Colonic mucosa (tissue), 4 donors: ENCODE measurements around the gene CHAMP1. TPM values are rescaled to one million over a fixed set of nuclear protein-coding genes. Genes with fewer than 3 reads are reported as not detected.
A peak's percentile ranks its signal among the peaks of the same experiment; 100 is the strongest.
"Not testable (repeated sequence)": the region's sequence is repeated elsewhere in the genome, so short reads cannot be mapped to it uniquely, and the experiment has no call there.

Experiments used
- DNase-seq: peaks from one replicate; pipeline ENCODE4 v3.0.0-alpha.2; 2020
- H3K27ac ChIP-seq: fragments of 200-600 bp; one replicate; pipeline ENCODE4 v1.8.0; 2021
- H3K27me3 ChIP-seq: fragments of 200-600 bp; one replicate; pipeline ENCODE4 v1.8.0; 2021
- H3K36me3 ChIP-seq: fragments of 200-600 bp; one replicate; pipeline ENCODE4 v1.8.0; 2021
- H3K4me1 ChIP-seq: fragments of 200-600 bp; one replicate; pipeline ENCODE4 v1.8.0; 2021; ENCODE audit warnings: mild to moderate bottlenecking
- H3K4me3 ChIP-seq: fragments of 200-600 bp; one replicate; pipeline ENCODE4 v1.8.0; 2021
- H3K9ac ChIP-seq, 2 donors: one replicate each; pipeline ENCODE4 v1.7.0; 2013; ENCODE audit warnings: control low read depth in 2 of 2, low read depth in 2 of 2, low read length in 2 of 2
- H3K9me3 ChIP-seq: fragments of 200-600 bp; one replicate; pipeline ENCODE4 v1.8.0; 2021
- CTCF ChIP-seq: fragments of 200-600 bp; IDR thresholded peaks from one replicate; pipeline ENCODE4 v1.8.0; 2022; ENCODE audit warnings: antibody characterized with exemption, mild to moderate bottlenecking
- intact Hi-C: fragments of 100-400 bp; cut with DNase I; formaldehyde crosslinking; loops from one replicate; pipeline ENCODE4 v1.14.1; 2022
- microRNA-seq: library from miRNA; unstranded; fragments of <30 nt; microRNA quantifications from one replicate; pipeline ENCODE4, GENCODE V29; 2019
- total RNA-seq, 2 donors: library from RNA; stranded (reverse); fragmentation: NEBNext Ultra II Directional in 1 of 2; extraction: Animal tissue kit (Norgen Biotek cat#: 25700) in 1 of 2; gene quantifications; one replicate each; pipeline ENCODE4 v1.2.1, GENCODE V29; 2021
- donor health status: healthy.
- donor health status: DM: no; HTN: no; CAD: no.
- donor health status: DM: no; HTN: no; CAD: no.

CHAMP1 gene
- total RNA-seq, 2 donors from 2014 or later = 13.1 to 19.2 TPM

- Histone ChIP-seq H3K9ac (no peak overlapping the region), H3K27me3 (no peaks in the 10 kb centered on the region), H3K27ac (no peak overlapping the region), H3K4me1 (peaks cover 3% of the 10 kb centered on the region), H3K9me3 (no peaks in the 10 kb centered on the region), H3K36me3 (no peaks in the 10 kb centered on the region), H3K4me3 (no peak overlapping the region)
- no peak for TF ChIP-seq CTCF
- intact Hi-C loops = no loop called here
- no peak for DNase-seq
These were observed 24.7 kb downstream of the CHAMP1 start for GRCh38 chr13:114338959-114339358.

- peak; percentile 34 for DNase-seq
These were observed 25.7 kb downstream of the CHAMP1 start for GRCh38 chr13:114339857-114340534.

GRCh38 chr13:114341003-114341777 lies 26.9 kb downstream of the CHAMP1 start:
- no peaks in the 10 kb centered on the region for H3K9me3 ChIP-seq
- no peaks in the 10 kb centered on the region for H3K27me3 ChIP-seq
- TF ChIP-seq CTCF = no peak
- H3K4me1 ChIP-seq = no peaks in the 10 kb centered on the region
- no peak overlapping the region for H3K9ac ChIP-seq
- no peaks in the 10 kb centered on the region for H3K36me3 ChIP-seq
- no peak for DNase-seq
- H3K4me3 ChIP-seq = no peak overlapping the region
- no peak overlapping the region for H3K27ac ChIP-seq
- intact Hi-C loops = no loop called here

More at GRCh38 chr13:114339857-114340534, 25.7 kb downstream of the CHAMP1 start:
- no peak overlapping the region for H3K9ac ChIP-seq
- no peaks in the 10 kb centered on the region for H3K9me3 ChIP-seq
- H3K4me3 ChIP-seq = no peak overlapping the region
- intact Hi-C loops = no loop called here
- TF ChIP-seq CTCF = peak; percentile 68
- H3K4me1 ChIP-seq = no peaks in the 10 kb centered on the region
- no peak overlapping the region for H3K27ac ChIP-seq
- H3K36me3 ChIP-seq = no peaks in the 10 kb centered on the region
- H3K27me3 ChIP-seq = no peaks in the 10 kb centered on the region

GRCh38 chr13:114347256-114347655 lies 33.0 kb downstream of the CHAMP1 start:
- H3K9me3 ChIP-seq, H3K36me3 ChIP-seq, intact Hi-C loops, DNase-seq, H3K4me1 ChIP-seq, H3K9ac ChIP-seq, H3K27me3 ChIP-seq, H3K4me3 ChIP-seq, H3K27ac ChIP-seq: not testable (repeated sequence)

GRCh38 chr13:114352763-114353162 lies 38.5 kb downstream of the CHAMP1 start:
- H3K9me3 ChIP-seq, H3K9ac ChIP-seq, intact Hi-C loops, H3K27ac ChIP-seq, H3K36me3 ChIP-seq, H3K4me3 ChIP-seq, H3K4me1 ChIP-seq, H3K27me3 ChIP-seq: not testable (repeated sequence)
- peak; percentile 38 for DNase-seq
- peak; percentile 28 for TF ChIP-seq CTCF

- H3K9ac ChIP-seq, DNase-seq, H3K27ac ChIP-seq, intact Hi-C loops, H3K4me1 ChIP-seq, H3K9me3 ChIP-seq, H3K4me3 ChIP-seq, H3K27me3 ChIP-seq, H3K36me3 ChIP-seq: not testable (repeated sequence)
These were observed 39.1 kb downstream of the CHAMP1 start for GRCh38 chr13:114353382-114353781.

Small RNA genes lying within 50 kb of the gene (microRNA-seq; reads per million reads assigned to microRNA genes)
- gene MIR4502 = not detected

Other genes with a start within 250 kb of the CHAMP1 start
- gene RASA3, start 181.9 kb upstream of the CHAMP1 start, total RNA-seq = 1 to 10 TPM; 4.4 to 7.2 TPM
- not detected for gene CFAP97D2, start 135.2 kb upstream of the CHAMP1 start, total RNA-seq
- gene CDC16, start 79.6 kb upstream of the CHAMP1 start, total RNA-seq = 10 to 100 TPM; 35.7 to 47.9 TPM
- gene UPF3A, start 32.9 kb upstream of the CHAMP1 start, total RNA-seq = 10 to 100 TPM; 22.1 to 29.7 TPM